Erythroblast (primary cell): ENCODE measurements around the gene SEPTIN11.

Source experiments
- GATA1 ChIP-seq: IDR thresholded peaks from 2 replicates; pipeline ENCODE4 v1.6.1; 2011; ENCODE audit warnings: low read depth, mild to moderate bottlenecking, control low read depth, low read length, moderate library complexity
- POLR2A ChIP-seq: IDR thresholded peaks from 2 replicates; pipeline ENCODE4 v1.6.1; 2011; ENCODE audit warnings: mild to moderate bottlenecking, low read length

DNA sequence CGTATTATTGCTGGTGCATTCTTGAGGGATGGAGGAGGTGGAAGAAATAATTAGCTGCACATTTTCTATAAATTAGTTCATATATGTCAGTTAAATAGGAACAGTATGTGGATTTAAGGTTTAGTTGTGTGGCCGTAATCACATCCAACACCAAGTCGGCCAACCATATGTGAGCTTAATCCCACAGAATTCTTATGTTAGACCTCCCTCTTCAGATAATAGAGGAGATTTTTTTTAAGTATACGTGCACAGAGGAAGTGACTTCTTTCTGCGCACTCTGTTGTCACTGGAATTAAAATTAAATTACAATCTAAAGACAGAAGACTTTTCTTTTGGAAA is 2.1 kb downstream of the SEPTIN11 start:
- TF ChIP-seq POLR2A (no peak), GATA1 (no peak)
